Coronary artery (tissue), 2 donors: Measurements from ENCODE around the gene TST.

Experiments
- DNase-seq: peaks from one replicate; pipeline ENCODE4 v3.0.0-alpha.2; 2017; ENCODE audit warnings: low spot score
- H3K27ac ChIP-seq, 2 donors: fragments of 200-600 bp; sonication (generic); one replicate each; pipeline ENCODE4 v1.5.1; 2016 to 2019
- H3K4me3 ChIP-seq: fragments of 200-600 bp; sonication (generic); 2 replicates; pipeline ENCODE4 v1.5.1; 2016; ENCODE audit warnings: mild to moderate bottlenecking, moderate library complexity
- CTCF ChIP-seq: fragments of 200-600 bp; sonication (generic); IDR thresholded peaks from one replicate; pipeline ENCODE4 v1.5.1; 2019; ENCODE audit warnings: antibody characterized with exemption

Gene TST

GRCh38 chr22:36981247-36981775 lies 37.9 kb downstream of the TST start:
- no peak overlapping the region for H3K27ac ChIP-seq
- no peak for TF ChIP-seq CTCF
- H3K4me3 ChIP-seq = no peak overlapping the region
- no peak for DNase-seq

GRCh38 chr22:36979016-36979910 lies 40.0 kb downstream of the TST start:
- Histone ChIP-seq H3K4me3 (no peak overlapping the region), H3K27ac (no peak overlapping the region)
- DNase-seq = no peak
- no peak for TF ChIP-seq CTCF

- peak; percentile 88 for TF ChIP-seq CTCF
- Histone ChIP-seq H3K4me3 (peak overlapping the region; percentile 68), H3K27ac (no peak overlapping the region)
- DNase-seq = peak; percentile 88
Observed at GRCh38 chr22:36977947-36978660, 41.1 kb downstream of the TST start.

GRCh38 chr22:36977401-36977861 lies 41.8 kb downstream of the TST start:
- no peak for DNase-seq
- TF ChIP-seq CTCF = no peak
- H3K4me3 ChIP-seq = peak overlapping the region; percentile 68
- H3K27ac ChIP-seq = no peak overlapping the region

GRCh38 chr22:36976606-36977005 lies 42.6 kb downstream of the TST start:
- DNase-seq = no peak
- H3K27ac ChIP-seq = no peak overlapping the region
- H3K4me3 ChIP-seq = no peak overlapping the region
- TF ChIP-seq CTCF = no peak

- no peak for DNase-seq
- Histone ChIP-seq H3K4me3 (no peak overlapping the region), H3K27ac (no peak overlapping the region)
- no peak for TF ChIP-seq CTCF
Observed at GRCh38 chr22:36971341-36972125, 47.7 kb downstream of the TST start.
